HG02610 (cell line): Measurements from ENCODE around the gene CACNA1A.

Experiments used
- ATAC-seq: cut with Tn5 transposase; IDR thresholded peaks from one replicate; pipeline ENCODE4 v1.9.1; 2021; ENCODE audit warnings: mild to moderate bottlenecking, moderate library complexity; ENCODE audit not compliant: unreplicated experiment

The CACNA1A gene

DNA sequence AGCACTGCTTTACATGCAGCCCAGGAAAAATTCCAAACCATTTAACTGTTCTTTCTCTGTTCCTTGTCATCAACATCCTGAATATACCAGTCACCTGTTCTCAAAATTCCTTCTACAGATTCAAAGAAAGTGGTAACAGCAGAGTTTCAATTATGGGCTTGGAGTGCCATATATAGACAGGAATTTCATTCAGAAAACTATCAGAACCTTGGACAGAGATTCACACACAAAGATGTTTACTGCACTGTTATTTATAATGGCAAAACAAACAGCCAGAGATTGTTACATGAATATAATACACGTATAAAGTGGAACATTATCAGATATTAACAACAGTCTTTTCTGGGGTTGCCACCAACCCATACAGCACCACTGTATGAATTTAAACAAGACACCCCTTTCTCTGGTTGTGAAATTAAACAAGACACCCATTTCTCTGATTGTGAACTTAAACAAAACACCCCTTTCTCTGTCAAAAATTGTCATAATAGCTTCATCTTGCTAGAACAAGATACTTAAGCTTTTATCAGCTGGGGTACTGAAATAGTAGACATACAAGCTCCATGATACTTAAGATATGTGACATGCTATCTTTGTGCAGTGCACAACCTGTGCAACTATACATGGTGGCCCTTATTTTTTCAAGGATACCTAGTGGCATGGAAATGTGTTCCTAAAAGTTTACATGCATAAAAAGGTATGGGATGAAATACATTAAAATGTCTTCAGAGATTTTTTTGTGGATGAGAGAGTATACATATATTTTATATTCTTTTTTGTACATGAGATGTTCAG lies 12.6 kb downstream of the CACNA1A start:
- ATAC-seq = no peak

- ATAC-seq = no peak
These were observed 14.2 kb downstream of the CACNA1A start for GRCh38 chr19:13492128-13492527.

DNA sequence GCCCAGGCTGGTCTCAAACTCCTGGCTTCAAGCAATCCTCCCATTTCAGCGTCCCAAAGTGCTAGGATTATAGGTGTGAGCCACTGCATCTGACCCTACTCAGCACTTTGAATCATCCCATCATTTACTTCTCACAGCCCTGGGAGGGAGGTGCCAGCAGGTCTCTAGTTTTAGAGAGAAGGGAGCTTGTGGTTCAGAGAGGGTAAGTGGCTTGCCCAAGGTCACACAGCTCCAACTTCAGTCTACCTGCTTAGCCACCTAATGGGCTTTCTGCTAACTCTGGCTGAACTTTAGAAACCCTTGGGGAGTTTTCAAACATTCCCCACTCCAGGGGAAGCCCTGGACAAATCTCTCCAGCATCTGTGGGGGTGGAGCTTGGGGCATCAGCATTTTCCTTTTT lies 18.3 kb downstream of the CACNA1A start:
- ATAC-seq = no peak

DNA sequence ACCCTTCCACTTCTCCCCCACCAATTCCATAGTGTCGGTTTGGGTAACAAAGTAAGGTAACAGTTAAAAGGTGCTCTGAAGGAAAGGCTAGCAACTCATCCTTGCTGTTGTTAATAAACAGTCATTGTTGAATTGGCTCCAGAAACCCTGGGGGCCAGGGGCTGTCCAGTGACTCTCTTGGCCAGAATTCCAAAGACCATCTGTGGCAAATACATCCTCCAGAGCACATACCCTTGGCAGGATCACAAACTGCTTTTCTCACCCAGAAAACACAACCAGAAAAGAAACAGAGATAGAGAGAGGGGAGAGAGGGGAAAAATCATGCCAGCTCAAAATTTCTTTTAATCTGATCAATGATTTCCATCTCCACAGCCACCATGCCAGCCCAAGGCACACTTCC lies 22.1 kb downstream of the CACNA1A start:
- no peak for ATAC-seq

- no peak for ATAC-seq
These were observed 23.1 kb downstream of the CACNA1A start for GRCh38 chr19:13483215-13483614.

DNA sequence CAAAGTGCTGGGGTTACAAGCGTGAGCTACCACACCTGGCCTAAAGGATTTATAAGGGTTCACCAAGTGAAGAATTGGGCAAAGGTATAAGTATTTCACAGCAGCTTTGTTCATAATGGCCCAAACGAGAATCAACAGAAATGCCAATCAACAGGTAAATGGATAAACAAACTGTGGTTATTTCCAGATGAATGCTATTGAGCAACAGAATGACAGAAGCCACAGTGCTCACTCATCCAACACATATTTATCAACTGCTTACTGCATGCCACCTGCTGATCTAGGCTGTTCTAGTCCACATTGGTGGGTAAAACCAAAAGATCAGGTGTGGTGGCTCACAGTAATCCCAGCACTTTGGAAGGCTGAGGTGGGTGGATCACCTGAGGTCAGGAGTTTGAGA lies 27.7 kb downstream of the CACNA1A start:
- ATAC-seq = no peak

DNA sequence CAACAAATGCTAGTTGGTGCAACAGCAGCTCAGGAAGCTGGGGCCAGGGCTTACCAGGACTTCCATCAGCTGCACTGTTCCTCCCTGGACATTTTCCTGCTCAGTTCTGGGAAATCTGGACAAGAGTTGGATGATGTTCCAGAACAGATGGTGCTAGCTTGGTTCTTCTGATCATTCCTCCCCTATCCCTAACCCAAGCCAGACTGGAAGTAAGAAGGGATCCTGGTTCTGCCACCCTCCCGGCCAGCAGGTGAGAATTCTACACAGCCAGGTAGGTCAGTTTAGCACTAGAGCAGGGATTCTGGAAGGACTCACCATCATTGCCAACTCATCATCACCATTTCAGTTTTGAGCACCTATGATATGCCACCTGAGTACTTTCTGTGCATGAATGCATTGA lies 30.2 kb downstream of the CACNA1A start:
- ATAC-seq = no peak

- ATAC-seq = no peak
These were observed 31.2 kb downstream of the CACNA1A start for GRCh38 chr19:13475044-13475443.

DNA sequence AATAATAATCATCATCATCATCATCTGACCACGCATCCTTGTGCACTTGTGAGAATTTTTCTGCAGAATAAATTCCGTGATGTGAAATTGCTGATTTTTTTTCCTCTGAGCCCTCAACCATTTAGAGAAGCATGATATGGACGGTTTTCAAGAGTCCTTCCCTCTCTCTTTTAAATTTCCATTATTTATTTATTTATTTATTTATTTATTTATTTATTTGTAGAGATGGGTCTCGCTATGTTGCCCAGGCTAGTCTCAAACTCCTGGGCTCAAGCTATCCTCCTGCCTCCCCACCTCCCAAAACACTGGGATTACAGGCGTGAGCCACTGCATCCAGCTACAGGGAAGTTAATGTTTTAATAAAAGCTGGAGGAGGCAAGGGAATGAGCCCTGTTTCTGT lies 39.6 kb downstream of the CACNA1A start:
- no peak for ATAC-seq

DNA sequence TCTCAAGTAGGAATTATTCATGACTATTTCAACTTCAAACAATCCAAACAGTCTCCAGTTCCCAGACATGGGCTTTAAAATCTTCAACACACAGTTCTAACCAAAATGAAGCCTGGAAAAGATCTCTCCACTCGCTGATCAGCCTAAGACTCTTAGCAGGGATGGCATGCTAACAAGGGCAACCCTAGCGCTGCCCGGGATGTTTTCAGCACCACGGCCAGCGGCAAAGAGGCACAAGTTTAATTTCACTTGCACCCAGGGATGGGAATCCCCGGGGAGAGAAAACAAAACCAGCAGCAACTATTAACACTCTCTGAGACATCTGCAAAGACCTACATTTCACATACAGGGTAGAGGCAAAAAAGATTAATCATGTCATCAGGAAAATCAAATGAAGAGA lies 43.0 kb downstream of the CACNA1A start:
- no peak for ATAC-seq

- no peak for ATAC-seq
These were observed 44.7 kb downstream of the CACNA1A start for GRCh38 chr19:13461536-13461935.

GRCh38 chr19:13460045-13460444 lies 46.2 kb downstream of the CACNA1A start:
- ATAC-seq = no peak

- ATAC-seq = no peak
These were observed 46.9 kb downstream of the CACNA1A start for GRCh38 chr19:13459351-13459750.

DNA sequence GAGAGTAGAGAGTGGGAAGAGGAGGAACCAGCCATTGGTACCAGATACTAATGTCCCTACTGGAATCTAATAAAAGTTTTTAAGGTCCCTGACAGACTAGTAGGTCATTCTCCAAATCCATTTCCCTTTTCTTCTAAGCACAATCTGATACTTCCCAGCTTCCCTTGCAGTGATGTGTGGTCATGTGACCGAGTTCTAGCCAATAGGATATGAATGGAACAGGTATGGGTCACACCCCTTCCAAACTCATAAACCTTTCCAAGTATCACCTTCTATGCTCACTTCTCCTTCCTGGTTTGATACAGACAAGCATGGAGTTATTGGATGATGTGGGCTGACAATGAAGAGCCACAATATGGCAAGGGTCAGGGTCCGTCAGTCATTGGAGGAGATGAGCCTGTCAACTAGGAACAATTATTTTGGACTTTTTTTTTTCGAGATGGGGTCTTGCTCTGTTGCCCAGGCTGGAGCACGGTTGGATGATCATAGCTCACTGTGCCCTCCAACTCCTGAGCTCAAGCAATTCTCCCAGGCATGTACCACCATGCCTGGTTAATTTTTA lies 54.8 kb downstream of the CACNA1A start:
- ATAC-seq = no peak

- ATAC-seq = no peak
These were observed 58.3 kb downstream of the CACNA1A start for GRCh38 chr19:13447978-13448377.

DNA sequence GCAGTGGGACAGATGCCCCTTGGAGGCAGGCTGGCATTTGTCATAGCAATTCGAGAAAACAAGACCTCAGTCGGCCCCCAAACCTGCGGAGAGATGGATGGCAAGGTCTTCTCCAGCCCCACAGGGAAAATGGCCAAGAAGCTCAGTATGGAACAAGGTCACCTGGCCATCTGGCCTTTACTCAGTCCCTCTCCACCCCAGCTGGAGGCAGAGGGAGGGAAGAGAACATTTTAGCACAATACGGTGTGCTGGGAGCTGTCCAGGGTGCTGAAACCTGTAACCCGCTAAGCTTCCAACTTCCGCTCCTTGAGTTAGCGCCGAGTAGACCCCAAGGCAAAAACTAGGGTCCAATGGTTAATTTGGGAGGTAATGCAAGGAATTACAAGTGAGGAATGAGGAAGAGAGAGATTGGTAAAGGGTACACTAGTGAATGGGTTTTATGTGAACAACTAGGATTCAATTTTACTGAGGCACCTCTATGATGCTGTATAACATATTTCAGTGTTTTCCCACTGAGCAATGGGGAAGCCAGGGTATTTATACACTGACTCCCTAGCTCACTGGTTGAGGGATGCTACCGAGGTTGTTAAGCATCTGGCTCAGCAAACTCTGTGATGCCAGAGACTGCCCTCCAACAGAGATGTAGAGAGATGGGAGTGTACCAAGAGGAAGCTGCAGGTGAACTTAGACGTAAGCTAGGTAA lies 64.3 kb downstream of the CACNA1A start:
- ATAC-seq = no peak

DNA sequence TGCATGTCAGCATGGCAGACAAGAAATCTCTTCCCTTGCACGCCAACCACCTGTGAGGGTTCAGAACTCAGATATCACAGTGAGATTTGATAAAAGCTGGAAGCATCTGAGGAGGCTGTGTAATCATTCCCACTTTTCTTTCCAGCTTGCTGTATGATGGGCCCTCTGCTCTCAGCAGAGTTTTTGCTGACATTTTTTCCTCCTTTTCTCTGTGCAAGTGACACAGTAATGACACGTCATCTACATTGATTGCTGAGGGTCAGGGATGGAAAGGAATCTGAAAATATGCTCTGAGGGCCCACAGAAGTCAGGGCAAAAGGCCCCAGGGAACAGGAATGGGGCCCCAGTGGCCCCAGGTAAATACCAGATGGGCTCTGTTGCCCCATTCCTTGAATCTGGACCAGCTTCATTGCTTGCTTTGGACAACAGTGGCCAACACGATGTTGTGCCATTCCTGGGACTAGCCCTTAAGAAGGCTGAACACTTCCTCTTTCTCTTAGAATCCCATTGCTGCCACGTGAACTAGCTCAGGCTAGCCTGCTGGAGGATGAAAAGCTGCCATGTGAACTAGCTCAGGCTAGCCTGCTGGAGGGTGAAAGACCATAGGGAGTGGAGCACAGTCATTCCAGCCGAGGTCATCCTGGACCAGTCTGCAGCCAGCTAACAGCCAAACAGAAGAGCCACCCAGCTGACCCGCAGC lies 68.2 kb downstream of the CACNA1A start:
- ATAC-seq = no peak

- ATAC-seq = no peak
These were observed 69.9 kb downstream of the CACNA1A start for GRCh38 chr19:13436352-13436751.

- ATAC-seq = no peak
These were observed 75.3 kb downstream of the CACNA1A start for GRCh38 chr19:13430790-13431582.

- no peak for ATAC-seq
These were observed 76.7 kb downstream of the CACNA1A start for GRCh38 chr19:13429563-13429962.

DNA sequence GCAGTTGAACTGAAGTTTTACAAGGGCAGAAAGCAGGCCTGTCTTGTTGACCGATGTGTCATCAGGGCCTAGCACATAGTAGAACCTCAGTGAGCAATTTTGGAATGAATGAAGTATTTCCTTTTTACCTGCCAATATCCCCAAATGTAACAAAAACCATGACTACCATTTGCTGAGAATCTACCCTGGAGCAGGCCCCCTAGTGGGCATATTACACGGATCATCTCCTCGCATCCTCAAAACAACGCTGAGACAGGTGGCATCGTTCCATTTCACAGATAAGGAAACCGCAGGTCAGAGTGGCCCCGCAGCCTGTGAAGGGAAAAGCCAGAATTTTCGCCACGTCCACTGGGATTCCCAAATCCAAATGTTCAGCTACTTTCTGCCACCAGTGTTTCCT lies 77.9 kb downstream of the CACNA1A start:
- no peak for ATAC-seq
